ENCODE measurements around the gene SPI1.

Gene SPI1

DNA sequence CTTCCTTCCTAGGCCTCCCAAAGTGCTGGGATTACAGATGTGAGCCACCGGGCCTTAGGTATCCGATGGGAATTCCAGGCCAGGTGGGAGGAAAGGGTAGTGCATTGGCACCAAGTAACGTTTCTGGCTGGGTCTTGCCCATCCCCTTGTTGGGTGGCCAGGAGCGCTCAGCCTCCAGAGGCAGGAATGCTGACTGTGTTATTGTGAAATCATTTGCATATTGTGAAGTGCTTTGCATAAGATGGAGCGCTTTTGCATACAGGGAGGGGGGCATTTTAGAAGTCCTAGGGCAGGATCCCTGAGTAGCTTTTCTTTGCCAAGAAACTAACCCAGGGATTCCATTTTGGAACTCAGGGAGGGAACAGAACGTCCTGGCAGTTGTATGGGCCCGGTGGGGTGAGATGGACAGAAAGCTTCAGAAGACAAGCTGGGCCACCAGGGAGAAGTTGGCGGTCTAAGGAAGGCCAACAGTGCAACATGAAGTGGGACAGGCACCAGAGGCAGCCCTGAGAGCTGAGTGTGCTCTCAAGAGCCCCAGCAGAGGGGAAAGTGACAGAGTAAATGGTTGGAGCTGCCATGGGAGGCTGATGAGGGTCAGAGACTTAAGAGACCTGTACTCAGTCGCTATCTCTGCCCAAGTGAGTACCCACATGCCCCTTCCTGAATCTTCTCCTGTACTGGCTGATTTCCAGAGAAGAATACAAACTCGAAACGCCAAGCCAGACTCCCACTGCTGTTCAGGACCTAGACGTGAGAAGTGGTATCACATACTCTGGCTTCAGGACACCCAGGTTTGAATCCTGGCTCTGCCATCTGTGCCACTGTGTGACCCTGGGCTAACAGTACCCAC, 28.8 kb upstream of the SPI1 start:
- DNase-seq = no peak

DNA sequence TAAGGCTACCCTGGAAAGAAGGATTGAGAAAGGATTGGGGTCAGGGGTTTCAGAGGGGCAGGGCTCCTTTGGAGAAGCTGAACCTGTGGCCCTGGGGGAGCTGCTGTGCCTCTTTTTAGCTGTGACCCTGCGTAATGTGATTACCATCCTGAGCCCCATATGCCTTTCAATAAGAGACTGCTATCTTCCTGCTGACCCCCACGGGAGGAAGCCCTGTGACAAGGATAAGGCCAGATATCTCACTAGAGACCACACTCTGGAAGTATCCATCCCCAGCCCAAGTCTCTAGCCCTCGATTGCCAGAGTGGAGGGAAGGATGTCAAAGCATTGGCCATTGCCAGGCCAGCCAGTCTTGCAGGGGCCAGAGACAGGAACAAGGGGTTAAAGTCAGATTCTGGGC, 25.2 kb upstream of the SPI1 start:
- no peak for DNase-seq

DNA sequence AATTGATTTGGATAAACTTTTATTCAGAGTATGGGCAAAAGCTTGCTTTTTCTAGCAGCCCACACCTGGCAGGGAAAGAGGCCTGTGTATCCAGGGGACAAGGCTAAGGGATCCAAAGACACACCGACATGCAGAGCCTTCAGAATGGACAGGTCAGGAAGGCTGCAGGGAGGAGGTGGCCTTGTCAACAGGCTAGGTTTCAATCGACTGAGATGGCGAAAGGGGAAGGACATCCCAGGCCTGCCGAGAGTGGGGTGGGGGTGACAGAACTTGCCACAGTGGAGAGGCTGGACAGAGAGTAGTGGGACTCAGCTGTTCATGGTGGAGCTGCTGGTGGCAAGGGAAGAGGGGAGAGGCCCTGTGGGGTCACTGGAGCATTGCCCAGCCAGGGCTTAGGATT, 24.8 kb upstream of the SPI1 start:
- DNase-seq = no peak

- DNase-seq = no peak
Observed at GRCh38 chr11:47400768-47401279, 22.5 kb upstream of the SPI1 start.

DNA sequence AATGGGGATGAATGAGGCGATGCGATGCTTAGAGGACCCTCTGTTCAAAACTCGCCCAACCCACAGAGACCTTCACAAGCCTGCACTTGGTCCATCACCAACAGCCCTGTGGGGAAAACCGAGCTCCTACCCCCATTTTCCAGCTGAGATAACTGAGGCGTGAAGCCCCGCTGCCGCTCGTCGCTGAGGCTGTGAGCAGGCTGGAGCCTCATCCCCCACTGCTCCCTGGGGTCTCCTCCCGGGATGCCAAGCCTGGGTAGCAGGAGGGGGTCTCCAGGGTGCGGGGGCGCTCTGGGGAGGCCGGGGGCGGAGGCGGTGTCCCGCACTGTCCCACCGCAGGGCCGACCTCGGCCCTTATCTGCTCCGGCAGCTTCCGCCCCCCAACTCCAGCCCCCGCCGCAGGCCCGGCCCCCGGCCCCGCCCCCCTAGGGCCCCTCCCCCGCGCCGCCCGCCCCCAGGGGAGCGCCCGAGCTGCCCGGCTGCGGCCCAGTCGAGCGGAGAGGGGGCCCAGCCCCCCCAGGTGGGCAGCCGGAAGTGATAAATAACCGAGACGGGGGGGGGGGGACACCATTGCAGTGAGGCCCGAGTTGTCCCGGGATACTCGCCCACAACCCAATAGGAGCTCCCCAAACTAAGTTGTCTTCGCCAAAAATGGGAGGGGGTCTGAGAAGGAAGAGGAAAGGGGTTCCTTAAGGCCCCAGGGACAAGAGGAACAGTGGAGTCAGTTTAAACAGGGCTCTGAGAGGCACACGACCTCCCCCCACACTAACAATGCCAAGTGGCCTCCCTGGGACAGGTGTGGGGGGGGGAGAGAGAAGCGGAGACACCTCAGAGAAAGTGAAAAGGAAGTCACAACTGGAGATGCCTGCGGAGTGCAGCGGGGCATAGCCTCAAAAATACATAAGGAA, 21.8 kb upstream of the SPI1 start:
- peak in 1 of 4 experiments; percentile 38 for DNase-seq

GRCh38 chr11:47398551-47398950, 20.2 kb upstream of the SPI1 start:
- no peak for DNase-seq

- DNase-seq = no peak
Observed at GRCh38 chr11:47398011-47398410, 19.7 kb upstream of the SPI1 start.

DNA sequence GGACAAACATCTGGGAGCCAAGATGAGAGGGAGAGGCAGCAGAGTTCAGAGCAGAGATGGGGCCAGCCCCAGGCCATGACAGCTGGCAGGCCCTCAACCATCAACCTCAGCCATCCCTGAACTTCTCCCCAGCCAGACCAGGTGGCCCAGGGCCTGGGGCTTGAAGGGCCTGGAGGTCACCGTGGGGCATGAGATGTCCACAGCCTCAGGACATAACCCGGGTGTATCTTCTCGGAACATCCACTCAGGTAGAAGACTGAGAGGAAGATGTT, 17.6 kb upstream of the SPI1 start:
- DNase-seq = no peak

- DNase-seq = no peak
Observed at GRCh38 chr11:47395223-47396048, 17.1 kb upstream of the SPI1 start.

GRCh38 chr11:47394322-47395222, 16.2 kb upstream of the SPI1 start:
- DNase-seq = peak; percentile 21 to 65 (median 52)

GRCh38 chr11:47394050-47394321, 15.6 kb upstream of the SPI1 start:
- DNase-seq = no peak

- no peak for DNase-seq
Observed at GRCh38 chr11:47393163-47394049, 15.1 kb upstream of the SPI1 start.

DNA sequence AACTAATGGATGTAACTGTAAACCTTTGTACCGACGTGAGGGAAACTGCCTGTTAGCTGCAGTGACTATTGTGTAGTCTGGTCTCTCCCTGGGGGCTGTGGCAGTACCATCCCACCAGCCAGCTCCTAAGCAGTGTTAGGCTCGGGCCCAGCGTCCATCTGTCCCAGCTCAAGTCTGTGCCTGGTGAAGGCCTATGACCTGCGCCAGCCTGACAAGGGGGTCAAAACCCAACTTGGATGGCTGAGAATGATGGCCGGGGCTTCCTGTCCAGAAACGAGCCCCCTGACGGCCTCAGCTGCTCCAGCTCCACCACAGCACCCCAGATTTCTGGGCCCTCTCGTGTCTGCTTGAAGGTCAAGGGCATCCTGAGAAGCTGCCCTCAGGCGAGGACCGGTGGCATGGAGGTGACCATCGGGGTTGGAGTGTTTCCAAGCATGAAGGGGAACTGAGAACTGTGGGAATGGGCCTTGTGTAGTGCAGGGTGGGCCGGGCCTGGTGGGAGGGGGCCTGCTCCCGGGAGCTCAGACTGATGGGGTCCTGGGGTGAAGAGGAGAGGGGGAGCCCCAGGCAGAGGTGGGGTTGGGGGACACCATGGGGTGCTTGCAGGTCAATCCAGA, 14.3 kb upstream of the SPI1 start:
- DNase-seq = no peak

- no peak for DNase-seq
Observed at GRCh38 chr11:47391711-47392432, 13.5 kb upstream of the SPI1 start.

- DNase-seq = no peak
Observed at GRCh38 chr11:47391077-47391583, 12.8 kb upstream of the SPI1 start.

DNA sequence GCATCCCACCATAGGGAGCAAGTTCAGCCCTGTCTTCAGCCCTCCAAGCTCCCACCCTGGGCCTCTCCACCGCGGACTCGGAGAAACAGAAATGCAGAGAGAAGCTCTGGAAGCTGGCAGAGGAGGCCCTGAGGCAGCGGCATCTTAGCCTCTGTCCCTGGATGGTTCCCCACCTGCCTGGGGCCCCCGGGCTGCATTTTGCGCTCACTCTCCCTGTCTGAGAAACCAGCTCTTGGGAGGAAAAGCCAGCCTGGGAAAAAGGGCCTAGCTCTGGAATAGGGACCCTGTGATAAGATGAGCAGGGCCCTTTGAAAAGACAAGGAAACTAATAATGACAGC, 12.0 kb upstream of the SPI1 start:
- no peak for DNase-seq

DNA sequence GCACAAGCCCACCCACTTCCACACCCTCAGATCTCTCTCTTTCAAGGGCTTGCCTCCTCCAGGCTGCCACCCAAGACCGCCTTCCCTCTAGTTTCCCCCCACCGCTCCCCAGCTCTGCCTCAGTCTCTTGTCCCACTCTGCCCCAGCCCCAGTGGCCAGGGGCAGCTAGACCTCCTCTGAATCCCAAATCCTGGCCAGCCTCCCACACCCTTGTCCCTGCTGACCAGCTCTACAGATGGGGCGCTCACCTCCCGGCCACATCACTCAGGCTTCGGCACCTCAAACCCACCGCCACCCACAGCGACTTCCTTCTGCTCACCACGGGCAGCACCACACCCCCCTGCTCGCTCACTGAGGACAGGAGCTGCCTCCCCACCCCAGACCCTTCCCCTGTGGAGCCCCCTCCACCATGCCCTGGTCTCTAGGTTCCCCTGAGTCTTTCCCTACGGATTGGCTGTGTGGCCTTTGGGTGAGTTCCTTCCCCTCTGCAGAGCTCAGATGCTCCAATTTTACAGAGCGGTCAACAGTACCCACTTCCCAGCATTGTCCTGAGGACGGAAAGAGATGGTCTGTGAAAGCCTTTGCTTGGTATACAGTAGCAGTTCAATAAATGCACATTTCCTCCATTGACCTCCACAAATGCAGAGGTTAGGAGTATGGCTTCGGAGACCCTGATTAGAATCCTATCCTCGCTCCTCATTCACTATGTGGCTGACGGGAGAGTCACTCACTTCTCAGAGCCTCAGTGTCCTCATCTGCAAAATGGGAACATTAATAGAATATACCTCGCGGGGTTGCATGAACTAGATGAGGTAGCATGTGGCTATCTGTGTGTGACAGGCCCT, 11.5 kb upstream of the SPI1 start:
- no peak for DNase-seq

DNA sequence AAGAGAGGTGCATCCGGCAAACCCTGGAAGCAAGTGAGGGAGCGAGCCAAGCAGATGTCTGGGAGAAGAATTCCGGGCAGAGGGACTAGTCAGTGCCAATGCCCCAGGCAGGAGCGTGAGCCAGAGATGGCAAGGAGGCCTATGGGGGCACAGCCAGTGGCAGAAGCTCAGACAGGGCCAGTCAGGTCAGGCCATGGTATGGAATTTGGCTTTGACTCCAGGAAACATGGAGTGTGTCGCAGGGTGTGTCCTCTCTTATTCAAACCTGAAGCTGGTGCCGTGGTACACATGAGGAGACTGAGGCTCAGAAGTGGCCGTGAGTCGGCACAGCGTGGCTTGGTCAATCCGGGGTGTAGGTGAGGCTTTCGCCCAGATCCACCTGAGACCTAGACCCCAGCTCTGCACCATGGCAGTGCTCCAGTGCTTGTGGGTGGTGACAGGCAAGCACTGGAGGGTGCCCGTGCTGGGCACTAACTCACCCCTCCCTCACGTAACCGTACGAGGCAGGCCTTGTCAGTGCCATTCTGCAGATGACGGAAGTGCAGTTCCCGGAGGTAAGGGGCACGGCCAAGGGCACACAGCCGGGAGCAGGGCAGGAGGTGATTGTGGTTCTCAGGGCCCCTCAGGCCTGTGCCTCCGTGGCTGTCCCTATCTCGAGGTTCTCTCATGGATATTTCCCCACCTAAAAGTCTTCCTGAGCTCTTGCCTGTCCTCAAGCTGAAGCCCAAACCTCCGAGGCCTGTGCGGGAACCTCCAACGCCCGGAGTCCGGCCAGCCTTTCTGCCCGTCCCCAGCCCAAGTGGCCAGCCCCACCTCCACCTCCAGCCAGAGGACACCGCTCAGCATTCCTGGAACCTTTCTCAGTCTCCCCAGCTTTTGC, 10.6 kb upstream of the SPI1 start:
- DNase-seq = no peak
